NCI-H1930 (cell line): Measurements from ENCODE around the gene FBXW7.

Experiments used
- DNase-seq, 2 experiments: peaks; one replicate each; lab custom pipeline; 2025; lab: John Stamatoyannopoulos, UW

The FBXW7 gene

GRCh38 chr4:152283801-152284470 lies 252.0 kb downstream of the FBXW7 start:
- no peak for DNase-seq

- DNase-seq, result no peak
Measured at GRCh38 chr4:152281822-152282221, 254.1 kb downstream of the FBXW7 start.

GRCh38 chr4:152281211-152281610 lies 254.7 kb downstream of the FBXW7 start:
- DNase-seq, result no peak

GRCh38 chr4:152279234-152279566 lies 256.7 kb downstream of the FBXW7 start:
- DNase-seq, result no peak

- DNase-seq, result no peak
Measured at GRCh38 chr4:152278505-152279233, 257.2 kb downstream of the FBXW7 start.

GRCh38 chr4:152278172-152278504 lies 257.8 kb downstream of the FBXW7 start:
- DNase-seq, result no peak

- no peak for DNase-seq
Measured at GRCh38 chr4:152277333-152277732, 258.6 kb downstream of the FBXW7 start.

- DNase-seq, result no peak
Measured at GRCh38 chr4:152273343-152273742, 262.5 kb downstream of the FBXW7 start.
